Astrocyte (in vitro differentiated cells and primary cell): Measurements from ENCODE around the gene SLFN12L.

Source experiments
- EZH2 ChIP-seq: IDR thresholded peaks from 2 replicates; pipeline ENCODE4 v1.6.1; 2012; ENCODE audit warnings: mild to moderate bottlenecking, low read length, inconsistent platforms; ENCODE audit not compliant: insufficient read depth
- TF ChIP-seq, protein P1 (sequence below): IDR thresholded peaks from 2 replicates; pipeline ENCODE4 v1.5.1; 2011; ENCODE audit warnings: low read depth, mild to moderate bottlenecking, inconsistent platforms, low read length, moderate library complexity; ENCODE audit not compliant: insufficient read depth

- no peak for TF ChIP-seq EZH2
- TF ChIP-seq, protein P1, sequence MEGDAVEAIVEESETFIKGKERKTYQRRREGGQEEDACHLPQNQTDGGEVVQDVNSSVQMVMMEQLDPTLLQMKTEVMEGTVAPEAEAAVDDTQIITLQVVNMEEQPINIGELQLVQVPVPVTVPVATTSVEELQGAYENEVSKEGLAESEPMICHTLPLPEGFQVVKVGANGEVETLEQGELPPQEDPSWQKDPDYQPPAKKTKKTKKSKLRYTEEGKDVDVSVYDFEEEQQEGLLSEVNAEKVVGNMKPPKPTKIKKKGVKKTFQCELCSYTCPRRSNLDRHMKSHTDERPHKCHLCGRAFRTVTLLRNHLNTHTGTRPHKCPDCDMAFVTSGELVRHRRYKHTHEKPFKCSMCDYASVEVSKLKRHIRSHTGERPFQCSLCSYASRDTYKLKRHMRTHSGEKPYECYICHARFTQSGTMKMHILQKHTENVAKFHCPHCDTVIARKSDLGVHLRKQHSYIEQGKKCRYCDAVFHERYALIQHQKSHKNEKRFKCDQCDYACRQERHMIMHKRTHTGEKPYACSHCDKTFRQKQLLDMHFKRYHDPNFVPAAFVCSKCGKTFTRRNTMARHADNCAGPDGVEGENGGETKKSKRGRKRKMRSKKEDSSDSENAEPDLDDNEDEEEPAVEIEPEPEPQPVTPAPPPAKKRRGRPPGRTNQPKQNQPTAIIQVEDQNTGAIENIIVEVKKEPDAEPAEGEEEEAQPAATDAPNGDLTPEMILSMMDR = no peak
Observed at GRCh38 chr17:35423761-35424160, 113.7 kb downstream of the SLFN12L start.
